HG03457 (cell line): ENCODE measurements around the gene PLD5.
"Not testable (repeated sequence)": the region's sequence is repeated elsewhere in the genome, so short reads cannot be mapped to it uniquely, and the experiment has no call there.

Experiments used
- ATAC-seq: cut with Tn5 transposase; IDR thresholded peaks from one replicate; pipeline ENCODE4 v1.9.1; 2021; ENCODE audit warnings: moderate number of reproducible peaks; ENCODE audit not compliant: unreplicated experiment

The PLD5 gene

DNA sequence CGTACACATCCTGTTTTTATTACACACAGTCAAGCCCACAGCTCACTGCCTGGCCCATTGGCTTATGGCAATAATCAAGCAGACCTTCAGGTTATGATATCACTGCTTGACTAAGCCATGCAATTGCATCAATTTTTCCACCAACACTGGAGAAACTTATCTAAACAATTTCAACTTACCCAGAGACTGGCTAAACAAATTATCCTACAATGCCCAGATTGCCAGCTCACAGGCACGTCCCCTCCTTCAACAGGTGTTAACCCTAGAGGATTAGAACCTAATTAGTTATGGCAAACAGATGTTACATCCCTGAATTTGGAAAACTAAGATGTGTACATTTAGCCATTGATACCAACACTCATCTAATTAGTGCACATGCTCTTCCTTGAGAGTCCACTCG, 310.0 kb downstream of the PLD5 start:
- ATAC-seq = not testable (repeated sequence)

- ATAC-seq = not testable (repeated sequence)
Measured at GRCh38 chr1:242212961-242213360, 311.5 kb downstream of the PLD5 start.

GRCh38 chr1:242212401-242212800, 312.1 kb downstream of the PLD5 start:
- no peak for ATAC-seq

DNA sequence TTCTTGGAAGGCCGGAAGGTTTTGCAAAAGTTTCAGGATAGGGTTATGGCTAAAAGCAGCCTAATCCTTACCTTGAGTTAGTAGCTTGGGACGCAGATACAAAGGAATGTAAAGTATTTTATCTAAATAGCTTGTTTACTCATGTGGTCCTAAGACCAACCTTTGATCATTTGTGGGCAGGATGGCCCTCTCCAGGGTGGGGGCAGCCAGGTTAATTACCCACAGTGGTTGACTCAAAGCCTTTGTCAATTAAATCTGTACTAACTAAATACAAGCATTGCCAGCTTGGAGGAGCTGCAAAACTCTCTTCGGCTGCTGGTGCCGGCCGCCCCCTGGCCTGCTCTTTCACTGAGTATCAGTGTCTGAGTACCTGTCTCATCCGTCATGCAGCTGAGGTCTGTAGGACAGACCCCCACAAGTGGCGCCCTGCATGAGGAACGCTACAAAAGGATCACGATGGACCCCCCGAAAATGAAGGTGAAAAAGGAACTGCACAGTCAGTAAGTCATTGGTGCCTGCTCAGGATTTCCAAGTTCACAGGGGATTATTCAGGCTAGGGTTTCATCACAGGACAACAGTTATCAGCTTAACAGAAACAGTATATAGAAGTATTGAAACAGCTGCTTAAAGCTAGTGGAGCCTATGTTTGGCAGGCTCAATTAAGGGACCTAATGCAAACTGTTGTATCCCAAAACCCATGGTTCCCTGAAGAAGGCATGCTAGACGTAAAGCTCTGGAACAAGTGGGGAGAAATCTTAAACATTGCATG, 313.1 kb downstream of the PLD5 start:
- no peak for ATAC-seq

GRCh38 chr1:242210316-242210715, 314.2 kb downstream of the PLD5 start:
- ATAC-seq = not testable (repeated sequence)

DNA sequence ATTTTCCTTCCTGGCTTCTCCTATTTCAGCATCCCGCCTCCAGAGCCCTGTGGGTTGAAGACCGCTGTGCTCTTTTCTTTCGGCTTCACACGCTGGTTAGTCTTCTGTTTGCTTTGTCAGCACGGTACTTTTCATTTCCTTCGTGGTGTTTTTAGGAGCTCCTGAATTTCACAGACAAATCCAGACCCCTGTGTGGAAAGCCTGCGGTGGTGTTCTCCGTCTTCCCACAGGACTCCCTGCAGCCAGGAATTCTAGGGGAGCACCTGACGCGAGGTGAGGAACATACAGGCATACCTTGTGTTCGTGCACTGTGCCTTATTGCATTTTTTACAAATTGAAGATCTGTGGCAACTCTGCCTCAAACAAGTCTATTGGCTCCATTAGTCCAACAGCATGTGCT, 315.4 kb downstream of the PLD5 start:
- ATAC-seq = no peak

GRCh38 chr1:242208021-242208420, 316.5 kb downstream of the PLD5 start:
- no peak for ATAC-seq

DNA sequence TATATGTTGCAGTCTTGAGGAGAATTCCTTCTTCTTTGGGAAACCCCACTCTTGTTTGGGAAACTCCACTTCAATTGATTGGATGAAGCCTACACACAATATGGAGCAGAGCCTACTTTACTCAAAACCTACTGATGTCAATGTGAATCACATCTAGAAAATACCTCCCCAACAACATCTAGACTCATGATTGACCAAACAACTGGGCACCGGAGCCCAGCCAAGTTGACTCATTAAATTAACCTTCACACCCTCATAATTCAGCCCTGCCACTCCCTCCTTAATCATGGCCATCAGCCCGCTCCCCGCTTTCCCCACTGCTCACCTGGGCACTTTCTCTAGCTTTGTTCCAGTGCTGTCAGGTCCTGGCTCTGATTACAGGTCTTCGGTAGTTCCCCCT, 317.5 kb downstream of the PLD5 start:
- no peak for ATAC-seq

- ATAC-seq = no peak
Measured at GRCh38 chr1:242205622-242206489, 318.6 kb downstream of the PLD5 start.

DNA sequence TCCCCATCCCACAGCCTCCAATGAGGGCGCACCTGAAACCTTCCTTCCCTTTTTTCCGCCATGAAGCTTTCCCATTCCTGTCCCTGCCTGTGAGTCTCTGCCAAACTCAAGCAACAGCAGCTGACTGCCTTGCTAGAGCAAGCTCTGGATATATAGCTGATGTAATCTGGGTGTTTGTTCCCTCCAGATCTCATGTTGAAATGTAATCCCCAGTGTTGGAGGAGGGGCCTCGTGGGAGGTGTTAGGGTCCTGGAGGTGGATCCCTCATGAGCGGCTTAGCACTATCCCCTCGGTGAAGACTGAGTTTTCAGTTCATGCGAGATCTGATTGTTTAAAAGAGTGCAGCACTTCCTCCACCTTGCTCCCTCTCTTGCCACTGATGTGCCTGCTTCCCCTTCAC, 321.2 kb downstream of the PLD5 start:
- no peak for ATAC-seq

DNA sequence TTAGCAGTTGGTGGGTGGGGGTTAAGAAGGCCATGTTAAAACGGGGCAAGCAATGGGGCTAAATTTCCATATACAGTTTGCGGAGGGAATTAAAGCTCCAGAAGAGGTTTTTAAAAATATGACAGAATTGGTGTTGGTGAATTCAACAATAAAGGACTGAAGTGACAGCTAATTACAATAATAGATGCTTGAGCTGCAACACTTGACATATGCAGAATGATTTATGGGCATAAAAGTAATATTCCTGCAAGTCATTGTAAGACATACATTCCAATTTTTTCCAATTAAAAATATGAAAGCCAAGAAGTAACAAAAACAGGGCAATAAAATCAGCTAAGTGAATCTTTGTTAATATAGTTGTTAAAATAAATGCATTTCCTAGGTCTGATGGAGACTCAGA, 323.4 kb downstream of the PLD5 start:
- no peak for ATAC-seq

DNA sequence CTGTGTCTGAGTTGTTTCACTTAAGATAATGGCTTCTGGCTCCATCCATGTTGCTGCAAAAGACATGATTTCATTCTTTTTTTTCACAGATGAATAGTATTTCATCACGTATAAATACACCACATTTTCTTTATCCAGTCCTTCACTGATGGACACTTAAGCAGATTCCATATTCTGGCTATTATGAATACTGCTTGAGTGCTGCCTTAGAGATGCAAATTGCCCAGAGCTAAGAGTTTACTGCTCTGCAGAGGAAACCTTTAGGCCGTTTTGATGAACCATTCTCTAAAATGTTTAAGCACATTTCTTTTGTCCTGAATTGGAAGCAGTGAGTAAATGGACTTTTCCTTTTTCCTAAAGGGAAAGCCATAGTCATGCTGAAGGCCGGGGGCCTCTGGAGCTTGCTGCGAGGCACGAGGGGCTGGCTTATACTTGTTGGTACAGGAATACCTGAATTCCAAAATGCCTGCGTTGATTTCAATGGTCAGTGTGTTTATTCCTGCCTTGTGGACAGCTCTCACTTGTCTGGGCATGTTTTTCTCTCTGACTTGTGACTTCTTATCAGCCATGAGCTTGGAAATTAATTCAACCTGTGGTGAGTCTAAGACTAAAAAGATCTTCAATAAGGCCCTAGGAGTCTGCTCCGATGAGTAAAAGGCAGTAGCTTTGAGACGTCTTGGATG, 324.6 kb downstream of the PLD5 start:
- ATAC-seq = no peak

- ATAC-seq = no peak
Measured at GRCh38 chr1:242197907-242198820, 326.3 kb downstream of the PLD5 start.

DNA sequence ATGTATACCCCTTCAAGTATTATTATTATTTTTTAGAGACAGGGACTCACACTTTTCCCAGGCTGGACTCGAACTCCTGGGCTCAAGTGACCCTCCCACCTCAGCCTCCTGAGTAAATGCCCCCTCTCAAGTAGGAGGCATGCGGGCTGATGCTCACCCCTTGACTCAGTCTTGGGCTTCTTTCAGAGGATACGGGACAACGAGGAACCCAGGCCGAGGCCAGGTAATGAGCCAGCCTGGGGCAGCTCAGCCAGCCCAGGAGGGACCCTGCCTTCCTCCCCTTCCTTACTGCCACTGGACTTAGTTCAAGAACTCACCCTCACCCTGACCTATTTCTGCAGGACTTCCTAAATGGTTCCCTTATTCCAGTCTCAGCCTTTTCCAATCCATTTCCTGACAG, 327.6 kb downstream of the PLD5 start:
- ATAC-seq = no peak

DNA sequence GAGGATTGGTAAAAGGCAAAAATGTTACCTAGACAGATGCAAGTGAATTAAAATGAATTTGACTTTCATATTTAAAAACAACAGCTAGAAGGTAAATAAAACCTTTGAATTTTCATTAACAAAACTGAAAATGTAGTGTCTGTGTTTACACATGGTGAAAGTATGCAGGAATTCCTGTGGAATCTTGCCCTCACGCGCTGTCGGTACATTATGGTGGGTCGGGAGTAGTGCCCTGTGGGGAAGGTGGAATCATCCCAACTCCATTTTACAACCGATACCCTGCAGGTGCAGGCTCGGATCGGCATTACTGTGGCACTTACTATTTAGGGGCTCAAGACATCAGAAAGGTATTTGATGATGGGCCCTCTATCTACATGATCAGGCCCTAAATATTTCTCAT, 328.4 kb downstream of the PLD5 start:
- ATAC-seq = no peak

DNA sequence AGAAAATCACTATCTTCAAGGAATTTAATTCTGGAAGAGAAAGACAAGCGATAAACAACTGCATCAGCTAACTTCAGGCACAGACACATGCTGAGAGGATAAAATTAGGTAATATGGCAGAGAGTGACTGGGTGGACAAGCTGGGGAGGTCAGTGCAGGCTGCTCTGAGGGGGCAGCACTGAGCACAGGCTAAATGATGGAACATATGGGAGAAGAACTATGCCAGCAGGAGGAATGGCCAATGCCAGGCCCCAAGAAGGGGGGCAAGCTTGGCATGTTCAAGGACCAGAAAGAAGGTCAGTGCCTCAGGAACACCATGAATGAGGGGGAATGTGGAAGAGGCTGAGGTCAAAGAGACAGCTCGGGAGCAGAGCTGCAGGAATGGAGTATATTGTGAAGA, 334.9 kb downstream of the PLD5 start:
- ATAC-seq = no peak

DNA sequence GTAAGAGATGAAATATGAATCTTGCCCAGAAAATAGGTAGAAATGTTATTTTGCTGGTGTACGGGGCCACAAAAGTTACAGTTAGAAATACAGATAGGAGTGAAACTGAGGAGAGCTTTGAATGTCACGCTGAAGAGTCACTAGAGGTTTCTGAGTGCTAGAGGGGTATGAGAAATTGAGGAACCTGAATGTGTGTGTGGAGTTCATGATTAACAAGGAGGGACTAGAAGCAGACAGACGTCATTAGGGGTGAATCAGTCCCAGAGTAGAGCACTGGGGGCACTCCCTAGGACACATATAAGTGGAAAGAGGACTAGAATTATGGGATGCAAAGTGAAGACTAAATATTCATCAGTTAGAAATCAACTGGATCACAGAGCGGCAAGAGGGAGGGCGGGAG, 336.7 kb downstream of the PLD5 start:
- ATAC-seq = peak; percentile 59

- ATAC-seq = no peak
Measured at GRCh38 chr1:242187171-242187570, 337.3 kb downstream of the PLD5 start.

GRCh38 chr1:242185731-242186130, 338.8 kb downstream of the PLD5 start:
- ATAC-seq = no peak

GRCh38 chr1:242184955-242185354, 339.5 kb downstream of the PLD5 start:
- no peak for ATAC-seq

GRCh38 chr1:242179767-242180166, 344.7 kb downstream of the PLD5 start:
- peak; percentile 82 for ATAC-seq
